Measurements from ENCODE around the gene PRDM15. TPM values are rescaled to one million over a fixed set of nuclear protein-coding genes. Genes with fewer than 3 reads are reported as not detected.

Gene PRDM15
- total and polyA plus RNA-seq, 2 experiments from 2014 or later: 3.0 to 10.6 TPM

- H3K4me3 Mint-ChIP-seq: no peak overlapping the region
- no peak for ATAC-seq
- H3K9me2 ChIP-seq (ENCODE audit: insufficient read depth): no peaks in the 10 kb centered on the region
Measured at GRCh38 chr21:41852151-41852928, 26.8 kb downstream of the PRDM15 start.

More at GRCh38 chr21:41852151-41852928, 26.8 kb downstream of the PRDM15 start:
- Mint-ChIP-seq H3K4me1 (no peaks in the 10 kb centered on the region), H3K36me3 (ENCODE audit: low read depth) (peaks cover 28% of the 10 kb centered on the region), H3K27me3 (ENCODE audit: insufficient read depth, low read depth, poor library complexity) (peaks cover 7% of the 10 kb centered on the region), H3K9me3 (no peaks in the 10 kb centered on the region), H3K27ac (no peak overlapping the region)
- H3F3A ChIP-seq (replicated peaks; ENCODE audit: low read depth): no peaks in the 10 kb centered on the region
- H3K27ac ChIP-seq (ENCODE audit: low read depth): no peak overlapping the region
- H3K79me2 ChIP-seq (replicated peaks; ENCODE audit: insufficient read depth): no peaks in the 10 kb centered on the region
- H3K4me3 ChIP-seq: no peak overlapping the region
- H3K4me1 ChIP-seq (ENCODE audit: insufficient read depth): no peaks in the 10 kb centered on the region
- no peak for TF ChIP-seq CTCF (conservative IDR thresholded peaks at IDR 0.05; ENCODE audit: low read depth in 2 of 2)
- TF ChIP-seq POLR2AphosphoS5 (IDR thresholded peaks at IDR 0.05; ENCODE audit: low read depth): no peak
- no peak for TF ChIP-seq REST (IDR thresholded peaks at IDR 0.05; ENCODE audit: unreplicated experiment)
- no peak for TF ChIP-seq EZH2 (IDR thresholded peaks at IDR 0.05; ENCODE audit: low read depth, unreplicated experiment)
- DNase-seq (ENCODE audit: low spot score): no peak
- no peaks in the 10 kb centered on the region for H3K27me3 ChIP-seq (ENCODE audit: insufficient read depth)
- no peaks in the 10 kb centered on the region for H3K36me3 ChIP-seq (ENCODE audit: insufficient read depth)
- no peak overlapping the region for H2AFZ ChIP-seq
- no peak overlapping the region for H3K4me2 ChIP-seq
- H4K20me1 ChIP-seq (replicated peaks; ENCODE audit: insufficient read depth): peaks cover 2% of the 10 kb centered on the region; the same call in 1 of the 2 replicates

Data from GM23338 (cell line).